GM18873 (cell line): ENCODE measurements around the gene RIMS1.
"Not testable (repeated sequence)": the region's sequence is repeated elsewhere in the genome, so short reads cannot be mapped to it uniquely, and the experiment has no call there.

ENCODE experiments used
- ATAC-seq: cut with Tn5 transposase; IDR thresholded peaks from one replicate; pipeline ENCODE4 v1.9.1; 2021; ENCODE audit warnings: mild to moderate bottlenecking, moderate library complexity, moderate number of reproducible peaks; ENCODE audit not compliant: unreplicated experiment, low FRiP score

RIMS1 gene

DNA sequence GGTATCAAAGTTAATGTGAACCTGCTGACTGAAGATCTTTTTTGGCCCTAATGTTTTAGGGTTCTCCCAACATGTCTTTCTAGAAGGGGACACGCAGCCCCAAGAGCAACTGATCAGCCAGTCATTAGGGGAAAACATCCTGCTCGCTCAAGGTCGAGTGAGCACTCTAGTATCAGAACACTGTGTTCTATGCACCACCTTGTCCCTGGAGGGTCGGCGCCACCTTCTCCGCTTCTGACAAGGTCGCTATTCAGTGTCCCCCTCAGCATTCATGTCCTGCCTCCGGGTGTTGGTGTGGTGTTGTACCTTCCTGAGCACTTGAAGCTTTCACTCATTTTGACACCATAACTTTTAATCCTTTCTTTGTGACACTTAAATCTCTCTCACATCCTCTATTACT lies 404.3 kb downstream of the RIMS1 start:
- no peak for ATAC-seq

GRCh38 chr6:72296375-72296774 lies 410.0 kb downstream of the RIMS1 start:
- no peak for ATAC-seq

GRCh38 chr6:72305971-72306370 lies 419.6 kb downstream of the RIMS1 start:
- ATAC-seq: no peak

GRCh38 chr6:72316675-72317380 lies 430.5 kb downstream of the RIMS1 start:
- no peak for ATAC-seq

DNA sequence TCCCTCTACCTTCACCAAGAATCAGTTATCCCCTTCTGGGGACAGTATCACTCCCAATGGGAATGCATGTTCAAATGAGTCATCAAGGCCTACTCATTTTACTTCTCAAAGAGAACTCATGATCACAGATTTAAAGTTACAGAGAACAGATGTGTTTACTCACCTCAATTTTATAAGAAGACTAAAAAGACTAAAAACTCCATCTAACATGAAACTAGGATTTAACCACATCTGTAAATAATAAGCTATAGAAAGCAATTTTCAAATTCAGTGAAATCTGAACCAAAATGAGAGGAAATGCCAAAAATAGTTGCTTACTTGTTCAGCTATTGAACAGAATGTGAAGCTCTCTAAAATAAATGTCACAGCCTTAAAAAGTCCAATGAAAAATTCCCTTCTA lies 435.4 kb downstream of the RIMS1 start:
- no peak for ATAC-seq

DNA sequence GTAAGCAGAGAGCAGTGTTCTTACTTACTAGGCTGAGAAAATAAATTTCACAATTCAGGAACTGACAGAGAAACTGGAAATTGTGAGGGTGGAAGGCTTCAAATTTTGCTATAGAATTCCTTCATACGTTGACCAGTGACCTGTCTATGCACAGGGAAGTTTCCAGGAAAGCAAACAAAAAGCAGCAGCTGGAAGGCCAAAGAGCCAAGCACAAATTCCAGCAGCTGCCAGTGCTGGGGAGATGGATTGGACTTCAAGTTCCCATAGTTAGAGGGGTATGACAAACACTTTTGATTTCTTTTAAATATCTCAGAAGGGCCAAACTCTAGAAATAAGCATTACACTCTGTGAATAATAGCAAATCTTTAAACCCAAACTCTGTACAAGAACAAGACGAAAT lies 436.4 kb downstream of the RIMS1 start:
- ATAC-seq: no peak

DNA sequence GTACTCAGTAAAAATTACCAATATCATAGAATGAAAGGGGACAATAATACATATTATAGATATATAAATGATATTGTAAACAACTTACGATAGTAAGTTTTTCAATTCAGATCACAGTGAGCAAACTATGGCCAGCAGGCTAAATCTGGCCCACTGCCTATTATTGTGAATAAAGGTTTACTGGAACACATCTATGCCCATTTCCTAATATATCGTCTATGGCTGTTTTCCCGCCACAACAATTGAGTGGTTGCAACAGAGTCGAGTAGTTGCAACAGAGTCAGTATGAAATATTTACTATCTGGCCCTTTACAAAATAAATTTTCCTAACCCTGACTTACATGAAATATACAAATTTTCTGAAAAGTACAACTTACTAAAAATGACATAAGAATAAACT lies 438.2 kb downstream of the RIMS1 start:
- ATAC-seq: no peak

- ATAC-seq: no peak
These were observed 442.4 kb downstream of the RIMS1 start for GRCh38 chr6:72328775-72329174.

DNA sequence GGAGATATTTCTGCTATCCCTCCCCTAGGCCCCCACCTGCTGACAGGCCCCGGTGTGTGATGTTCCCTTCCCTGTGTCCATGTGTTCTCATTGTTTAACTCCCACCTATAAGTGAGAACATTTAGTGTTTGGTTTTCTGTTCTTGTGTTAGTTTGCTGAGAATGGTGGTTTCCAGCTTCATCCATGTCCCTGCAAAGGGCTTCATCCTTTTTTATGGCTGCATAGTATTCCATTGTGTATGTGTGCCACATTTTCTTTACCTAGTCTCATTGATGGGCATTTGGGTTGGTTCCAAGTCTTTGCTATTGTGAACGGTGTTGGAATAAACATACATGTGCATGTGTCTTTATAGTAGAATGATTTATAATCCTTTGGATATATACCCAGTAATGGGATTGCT lies 448.9 kb downstream of the RIMS1 start:
- not testable (repeated sequence) for ATAC-seq

- ATAC-seq: no peak
These were observed 462.6 kb downstream of the RIMS1 start for GRCh38 chr6:72348926-72349325.

- no peak for ATAC-seq
These were observed 464.0 kb downstream of the RIMS1 start for GRCh38 chr6:72350296-72350881.

- ATAC-seq: no peak
These were observed 477.7 kb downstream of the RIMS1 start for GRCh38 chr6:72363844-72364740.

- no peak for ATAC-seq
These were observed 479.4 kb downstream of the RIMS1 start for GRCh38 chr6:72365773-72366172.

- ATAC-seq: no peak
These were observed 481.1 kb downstream of the RIMS1 start for GRCh38 chr6:72367439-72367838.

- no peak for ATAC-seq
These were observed 485.1 kb downstream of the RIMS1 start for GRCh38 chr6:72371473-72371872.

DNA sequence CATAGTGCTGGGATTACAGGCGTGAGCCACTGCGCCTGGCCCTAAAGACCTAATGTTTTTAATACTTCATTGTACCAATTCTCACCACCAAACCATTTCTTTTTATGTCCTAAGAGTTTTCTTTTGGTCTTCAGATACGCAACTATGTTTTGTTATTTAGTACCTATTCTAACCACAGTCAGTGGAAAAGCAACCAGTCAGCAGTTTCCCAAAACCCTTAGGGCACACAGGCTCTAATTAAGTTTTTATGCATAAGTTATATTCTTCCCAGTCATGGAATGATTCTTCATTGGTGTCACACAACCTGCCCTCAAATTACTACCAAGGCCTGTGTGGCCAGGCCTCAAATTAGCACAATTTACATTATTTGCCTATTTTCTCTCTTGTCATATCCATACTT lies 487.8 kb downstream of the RIMS1 start:
- no peak for ATAC-seq

DNA sequence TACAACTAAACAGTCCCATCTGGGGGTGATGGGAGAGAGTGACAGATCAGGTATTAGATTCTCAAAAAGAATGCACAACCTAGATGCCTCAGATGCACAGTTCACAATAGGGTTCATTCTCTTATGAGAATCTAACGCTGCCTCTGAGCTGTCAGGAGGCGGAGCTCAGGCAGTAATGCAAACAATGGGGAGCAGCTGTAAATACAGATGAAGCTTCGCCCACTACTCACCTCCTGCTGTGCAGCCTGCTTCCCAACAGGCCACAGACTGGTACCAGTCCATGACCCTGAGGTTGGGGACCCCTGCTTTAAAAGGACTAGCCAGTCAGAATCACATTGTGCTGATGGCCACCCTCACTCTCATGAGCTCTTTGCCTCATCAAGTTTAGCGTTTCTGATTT lies 488.5 kb downstream of the RIMS1 start:
- no peak for ATAC-seq

DNA sequence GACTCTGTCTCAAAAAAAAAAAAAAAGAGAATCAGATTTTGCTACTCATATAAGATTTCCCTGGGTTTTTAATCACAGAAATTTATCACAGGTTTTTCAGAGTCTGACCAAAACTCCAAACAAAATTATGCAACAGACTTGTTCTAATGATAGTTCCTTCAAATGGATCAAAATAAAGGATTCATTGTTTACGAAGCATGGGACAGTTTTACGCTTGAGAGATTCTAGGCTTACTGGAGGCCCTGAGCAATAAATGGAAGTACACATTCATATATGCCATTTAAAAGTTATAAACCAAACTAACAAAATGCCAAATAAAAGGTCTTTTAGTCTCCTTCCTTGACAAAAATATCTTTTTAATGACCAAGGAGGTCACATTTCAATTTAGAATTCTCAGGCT lies 490.4 kb downstream of the RIMS1 start:
- ATAC-seq: no peak

DNA sequence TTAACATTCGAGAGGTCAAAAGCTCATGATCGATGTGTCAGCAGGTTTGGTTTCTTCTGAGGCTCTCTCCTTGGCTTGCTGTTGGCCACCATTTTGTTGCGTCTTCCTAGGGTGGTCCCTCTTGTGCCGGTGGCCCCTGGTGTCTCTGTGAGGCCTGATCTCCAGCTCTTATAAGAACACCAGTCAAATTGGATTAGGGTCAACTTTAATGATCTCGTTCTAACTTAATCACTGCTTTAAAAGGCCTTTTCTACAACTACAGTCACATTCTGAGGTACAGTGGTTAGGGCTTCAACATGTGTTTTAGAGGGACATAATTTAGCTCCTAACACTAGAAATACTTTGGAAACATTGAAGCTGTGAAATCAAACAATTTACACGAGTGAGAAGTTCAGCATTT lies 494.7 kb downstream of the RIMS1 start:
- ATAC-seq: no peak

DNA sequence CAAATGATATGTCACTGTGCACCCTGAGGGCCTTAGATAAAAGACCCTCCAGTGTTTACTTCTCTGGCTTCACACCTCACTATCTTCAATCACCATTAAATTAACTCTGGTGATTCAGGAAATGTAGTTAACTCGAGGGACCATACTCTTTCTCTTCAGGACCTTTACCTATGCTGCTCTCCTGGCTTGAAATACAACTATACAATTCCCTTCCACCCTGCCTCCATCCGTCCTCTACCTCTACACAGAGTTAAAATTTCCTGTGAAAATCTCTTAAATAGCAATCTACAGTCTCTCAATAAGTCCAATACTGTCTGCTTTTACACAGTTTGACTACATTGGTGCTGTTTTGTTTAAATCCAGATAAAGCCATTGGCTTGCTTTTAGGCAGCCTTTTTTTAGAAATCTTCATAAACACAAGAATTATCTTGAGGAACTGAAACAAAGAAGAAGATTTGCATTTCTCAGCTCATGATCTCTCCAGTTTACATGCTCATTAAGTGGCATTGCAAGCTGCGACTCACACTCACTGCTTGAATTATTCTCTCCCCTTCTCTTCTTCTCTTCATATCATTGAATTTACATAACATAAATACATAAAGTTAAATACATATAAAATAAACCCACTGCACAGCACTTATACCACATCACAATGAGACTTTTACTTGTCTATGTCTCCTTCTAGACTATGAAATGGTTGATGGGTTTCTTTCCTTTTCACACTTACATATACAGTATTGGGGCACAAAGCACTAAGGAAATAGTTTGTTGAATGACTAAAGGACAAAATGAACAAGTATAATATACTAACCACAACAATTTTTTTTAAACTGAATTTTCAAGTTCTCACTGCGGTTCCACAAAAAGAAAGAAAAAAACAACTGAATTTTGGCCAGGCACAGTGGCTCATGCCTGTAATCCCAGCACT lies 496.5 kb downstream of the RIMS1 start:
- ATAC-seq: peak; percentile 98
